HG03469 (cell line): ENCODE results near the gene UBE2L3.
"Not testable (repeated sequence)": the region's sequence is repeated elsewhere in the genome, so short reads cannot be mapped to it uniquely, and the experiment has no call there.

Source experiments
- ATAC-seq: cut with Tn5 transposase; IDR thresholded peaks from one replicate; pipeline ENCODE4 v1.9.1; 2021; ENCODE audit warnings: mild to moderate bottlenecking, moderate library complexity, moderate number of reproducible peaks; ENCODE audit not compliant: unreplicated experiment

Gene UBE2L3

GRCh38 chr22:21570398-21570797, 2.9 kb downstream of the UBE2L3 start:
- no peak for ATAC-seq

- ATAC-seq = no peak
Measured at GRCh38 chr22:21571679-21572078, 4.2 kb downstream of the UBE2L3 start.

- ATAC-seq = no peak
Measured at GRCh38 chr22:21573293-21573734, 5.8 kb downstream of the UBE2L3 start.

- ATAC-seq = no peak
Measured at GRCh38 chr22:21573750-21574494, 6.4 kb downstream of the UBE2L3 start.

- no peak for ATAC-seq
Measured at GRCh38 chr22:21579474-21579851, 11.9 kb downstream of the UBE2L3 start.

GRCh38 chr22:21580623-21581007, 13.1 kb downstream of the UBE2L3 start:
- ATAC-seq = not testable (repeated sequence)

- ATAC-seq = not testable (repeated sequence)
Measured at GRCh38 chr22:21581009-21581713, 13.6 kb downstream of the UBE2L3 start.

GRCh38 chr22:21582801-21583740, 15.6 kb downstream of the UBE2L3 start:
- no peak for ATAC-seq

- ATAC-seq = no peak
Measured at GRCh38 chr22:21585389-21585788, 17.9 kb downstream of the UBE2L3 start.

GRCh38 chr22:21587803-21588611, 20.5 kb downstream of the UBE2L3 start:
- peak; percentile 76 for ATAC-seq

- no peak for ATAC-seq
Measured at GRCh38 chr22:21589396-21589795, 21.9 kb downstream of the UBE2L3 start.

- no peak for ATAC-seq
Measured at GRCh38 chr22:21590809-21591641, 23.5 kb downstream of the UBE2L3 start.

- ATAC-seq = no peak
Measured at GRCh38 chr22:21591695-21592094, 24.2 kb downstream of the UBE2L3 start.

GRCh38 chr22:21592422-21592821, 24.9 kb downstream of the UBE2L3 start:
- no peak for ATAC-seq

- ATAC-seq = no peak
Measured at GRCh38 chr22:21593406-21594232, 26.1 kb downstream of the UBE2L3 start.

GRCh38 chr22:21594865-21595452, 27.4 kb downstream of the UBE2L3 start:
- ATAC-seq = no peak

GRCh38 chr22:21596356-21597135, 29.0 kb downstream of the UBE2L3 start:
- not testable (repeated sequence) for ATAC-seq
